Trophoblast cell (in vitro differentiated cells and primary cell): Measurements from ENCODE around the gene SLC22A23.
A peak's percentile ranks its signal among the peaks of the same experiment; 100 is the strongest.

Experiments used
- DNase-seq, 2 donors: peaks; one replicate each; pipeline ENCODE4 v3.0.0-alpha.2; 2016
- H2AFZ ChIP-seq: 2 replicates; pipeline ENCODE4 v1.6.1; 2013; ENCODE audit warnings: low read length, moderate library complexity, mild to moderate bottlenecking; ENCODE audit not compliant: insufficient read depth, poor library complexity
- H2AK5ac ChIP-seq: 2 replicates; pipeline ENCODE4 v1.6.1; 2013; ENCODE audit warnings: mild to moderate bottlenecking, low read length
- H2BK120ac ChIP-seq: 2 replicates; pipeline ENCODE4 v1.6.1; 2013; ENCODE audit warnings: low read length, mild to moderate bottlenecking, moderate library complexity; ENCODE audit not compliant: insufficient read depth, poor library complexity
- H2BK12ac ChIP-seq: 2 replicates; pipeline ENCODE4 v1.6.1; 2013; ENCODE audit warnings: mild to moderate bottlenecking, low read length, moderate library complexity
- H2BK5ac ChIP-seq: 2 replicates; pipeline ENCODE4 v1.6.1; 2013; ENCODE audit warnings: low read length, low read depth, moderate library complexity, mild to moderate bottlenecking; ENCODE audit not compliant: poor library complexity
- H3K14ac ChIP-seq: 2 replicates; pipeline ENCODE4 v1.6.1; 2013; ENCODE audit warnings: mild to moderate bottlenecking, low read length
- H3K18ac ChIP-seq: 2 replicates; pipeline ENCODE4 v1.6.1; 2013; ENCODE audit warnings: mild to moderate bottlenecking, low read length
- H3K23ac ChIP-seq: 2 replicates; pipeline ENCODE4 v1.6.1; 2013; ENCODE audit warnings: low read length
- H3K27ac ChIP-seq: 2 replicates; pipeline ENCODE4 v1.5.1; 2013; ENCODE audit warnings: low read depth, mild to moderate bottlenecking, inconsistent platforms, low read length, moderate library complexity
- H3K27me3 ChIP-seq: 2 replicates; pipeline ENCODE4 v1.6.1; 2013; ENCODE audit warnings: inconsistent platforms, mild to moderate bottlenecking, low read length, moderate library complexity; ENCODE audit not compliant: insufficient read depth
- H3K36me3 ChIP-seq, 2 experiments: 1 replicate in 1 of 2; 2 replicates in 1 of 2; pipeline ENCODE4 v1.6.1; 2013; ENCODE audit warnings: low read length in 2 of 2, mild to moderate bottlenecking in 2 of 2, moderate library complexity in 1 of 2; ENCODE audit not compliant: insufficient read depth in 2 of 2, control insufficient read depth in 1 of 2
- H3K4ac ChIP-seq: 2 replicates; pipeline ENCODE4 v1.6.1; 2013; ENCODE audit warnings: low read depth, mild to moderate bottlenecking, low read length, moderate library complexity
- H3K4me1 ChIP-seq, 2 experiments: 1 replicate in 1 of 2; 2 replicates in 1 of 2; pipeline ENCODE4 v1.6.1; 2013; ENCODE audit warnings: low read length in 2 of 2, mild to moderate bottlenecking in 2 of 2, moderate library complexity in 1 of 2; ENCODE audit not compliant: insufficient read depth in 2 of 2, control insufficient read depth in 1 of 2
- H3K4me2 ChIP-seq: 2 replicates; pipeline ENCODE4 v1.6.1; 2013; ENCODE audit warnings: inconsistent platforms, mild to moderate bottlenecking, low read length, moderate library complexity
- H3K4me3 ChIP-seq: 2 replicates; pipeline ENCODE4 v1.5.1; 2013; ENCODE audit warnings: mild to moderate bottlenecking, low read depth, low read length, inconsistent platforms
- H3K79me1 ChIP-seq: one replicate; pipeline ENCODE4 v1.6.1; 2013; ENCODE audit warnings: low read length
- H3K79me2 ChIP-seq: 2 replicates; pipeline ENCODE4 v1.6.1; 2013; ENCODE audit warnings: low read length, mild to moderate bottlenecking; ENCODE audit not compliant: control insufficient read depth, insufficient read depth, poor library complexity
- H3K9ac ChIP-seq: 2 replicates; pipeline ENCODE4 v1.6.1; 2013; ENCODE audit warnings: mild to moderate bottlenecking, low read length
- H3K9me3 ChIP-seq: 2 replicates; pipeline ENCODE4 v1.6.1; 2013; ENCODE audit warnings: low read depth, mild to moderate bottlenecking, control low read depth, inconsistent platforms, low read length; ENCODE audit not compliant: insufficient read depth
- H4K12ac ChIP-seq: 2 replicates; pipeline ENCODE4 v1.6.1; 2013; ENCODE audit warnings: low read depth, mild to moderate bottlenecking, low read length, moderate library complexity
- H4K8ac ChIP-seq: 2 replicates; pipeline ENCODE4 v1.6.1; 2013; ENCODE audit warnings: low read depth, mild to moderate bottlenecking, low read length, moderate library complexity
- H4K91ac ChIP-seq: one replicate; pipeline ENCODE4 v1.6.1; 2013; ENCODE audit warnings: low read depth, mild to moderate bottlenecking, low read length, moderate library complexity
- WGBS: extraction: QIAGEN DNeasy Blood & Tissue Kit; methylation state at CpG from one replicate; pipeline ENCODE4 v1.1.7; 2013; ENCODE audit warnings: missing lambda C conversion rate; ENCODE audit not compliant: insufficient read length, insufficient coverage; ENCODE audit errors: extremely low coverage; 5-methylcytosine and 5-hydroxymethylcytosine counted together

Gene SLC22A23

DNA sequence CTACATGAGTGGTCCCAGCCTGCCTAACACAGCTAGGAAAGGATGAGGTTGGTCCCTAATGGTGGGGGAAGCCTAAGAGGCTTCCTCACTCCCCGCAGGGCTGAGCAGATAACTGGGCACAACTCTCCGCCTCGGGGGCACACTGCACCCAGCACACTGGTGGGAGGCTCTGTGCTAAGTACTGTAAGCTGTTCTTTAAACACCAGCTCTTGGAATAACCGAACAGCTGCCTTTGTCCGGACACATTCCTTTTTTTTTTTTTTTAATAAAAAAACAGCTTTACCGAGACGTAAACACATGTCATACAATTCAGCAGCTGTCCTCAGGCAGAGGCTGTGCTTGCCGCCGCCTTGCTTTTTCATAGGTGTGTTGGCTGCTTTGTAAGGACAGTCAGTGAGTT is 191.2 kb downstream of the SLC22A23 start:
- no peaks in the 10 kb centered on the region for H3K27me3 ChIP-seq
- no peak overlapping the region for H4K91ac ChIP-seq
- H3K4me3 ChIP-seq = no peak overlapping the region
- no peak overlapping the region for H2BK120ac ChIP-seq
- H3K23ac ChIP-seq = no peak overlapping the region
- no peak overlapping the region for H3K14ac ChIP-seq
- H2AK5ac ChIP-seq = no peak overlapping the region
- H2BK5ac ChIP-seq = no peak overlapping the region
- no peak overlapping the region for H3K18ac ChIP-seq
- H3K9ac ChIP-seq = no peak overlapping the region
- no peak overlapping the region for H4K8ac ChIP-seq
- no peak overlapping the region for H3K27ac ChIP-seq
- H3K4me1 ChIP-seq = no peaks in the 10 kb centered on the region
- DNase-seq = no peak
- no peak overlapping the region for H2AFZ ChIP-seq
- no peak overlapping the region for H4K12ac ChIP-seq
- H2BK12ac ChIP-seq = no peak overlapping the region
- no peak overlapping the region for H3K4me2 ChIP-seq
- no peaks in the 10 kb centered on the region for H3K79me2 ChIP-seq
- peaks cover 24 to 29% of the 10 kb centered on the region in 2 experiments for H3K36me3 ChIP-seq
- H3K4ac ChIP-seq = no peak overlapping the region
- H3K9me3 ChIP-seq = peaks cover 3% of the 10 kb centered on the region
- H3K79me1 ChIP-seq = no peaks in the 10 kb centered on the region
- no CpG with 5 or more reads among the region's 9 CpGs for WGBS

GRCh38 chr6:3264356-3264755 is 192.5 kb downstream of the SLC22A23 start:
- H3K4me3 ChIP-seq = no peak overlapping the region
- H4K8ac ChIP-seq = no peak overlapping the region
- no peak overlapping the region for H3K27ac ChIP-seq
- no peak overlapping the region for H3K18ac ChIP-seq
- H4K12ac ChIP-seq = no peak overlapping the region
- no peak overlapping the region for H4K91ac ChIP-seq
- no CpG with 5 or more reads among the region's 3 CpGs for WGBS
- no peaks in the 10 kb centered on the region for H3K79me2 ChIP-seq
- H2AK5ac ChIP-seq = no peak overlapping the region
- H3K9me3 ChIP-seq = peaks cover 3% of the 10 kb centered on the region
- H3K4me2 ChIP-seq = no peak overlapping the region
- H3K4ac ChIP-seq = no peak overlapping the region
- peak in 1 of 2 donors; percentile 9 for DNase-seq
- no peak overlapping the region for H3K23ac ChIP-seq
- H3K27me3 ChIP-seq = no peaks in the 10 kb centered on the region
- peaks cover 15 to 18% of the 10 kb centered on the region in 2 experiments for H3K36me3 ChIP-seq
- no peak overlapping the region for H2BK12ac ChIP-seq
- no peak overlapping the region for H2AFZ ChIP-seq
- no peaks in the 10 kb centered on the region for H3K79me1 ChIP-seq
- H2BK5ac ChIP-seq = no peak overlapping the region
- no peak overlapping the region for H2BK120ac ChIP-seq
- H3K4me1 ChIP-seq = peaks cover 0 to 2% of the 10 kb centered on the region in 2 experiments
- H3K9ac ChIP-seq = no peak overlapping the region
- H3K14ac ChIP-seq = no peak overlapping the region

DNA sequence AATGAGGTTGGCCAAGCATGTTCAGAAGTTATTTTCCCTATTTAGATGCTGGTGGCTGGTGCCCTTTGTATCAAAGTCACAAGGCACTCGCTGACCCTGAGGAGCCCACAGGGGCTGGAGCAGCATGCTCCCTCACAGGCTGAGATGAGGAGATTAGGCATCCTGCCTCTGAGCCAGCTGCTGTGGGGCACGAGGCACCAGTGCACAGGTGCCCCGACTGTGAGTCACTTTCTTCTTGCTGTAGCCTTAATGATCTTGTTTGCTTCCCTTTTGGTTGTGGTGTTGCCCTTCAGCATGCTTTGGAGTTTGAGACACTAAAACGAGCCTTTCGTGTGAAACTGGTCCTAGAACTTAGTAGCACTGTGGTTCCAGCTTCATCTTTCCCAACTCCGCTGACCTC is 193.8 kb downstream of the SLC22A23 start:
- Histone ChIP-seq H3K18ac (no peak overlapping the region), H3K14ac (no peak overlapping the region), H3K36me3 (peaks cover 12 to 13% of the 10 kb centered on the region in 2 experiments), H3K9me3 (peaks cover 3% of the 10 kb centered on the region), H3K4me2 (no peak overlapping the region), H4K8ac (no peak overlapping the region), H2BK12ac (no peak overlapping the region), H3K4me3 (no peak overlapping the region), H2BK120ac (no peak overlapping the region), H3K27ac (no peak overlapping the region), H3K79me1 (peaks cover 2% of the 10 kb centered on the region), H2AFZ (no peak overlapping the region), H3K4ac (no peak overlapping the region), H3K79me2 (no peaks in the 10 kb centered on the region), H4K91ac (no peak overlapping the region), H4K12ac (no peak overlapping the region), H2BK5ac (no peak overlapping the region), H3K27me3 (no peaks in the 10 kb centered on the region), H3K4me1 (peaks cover 2% of the 10 kb centered on the region in 2 experiments), H3K23ac (no peak overlapping the region), H3K9ac (no peak overlapping the region), H2AK5ac (no peak overlapping the region)
- no peak for DNase-seq
- WGBS = no CpG with 5 or more reads among the region's 6 CpGs

DNA sequence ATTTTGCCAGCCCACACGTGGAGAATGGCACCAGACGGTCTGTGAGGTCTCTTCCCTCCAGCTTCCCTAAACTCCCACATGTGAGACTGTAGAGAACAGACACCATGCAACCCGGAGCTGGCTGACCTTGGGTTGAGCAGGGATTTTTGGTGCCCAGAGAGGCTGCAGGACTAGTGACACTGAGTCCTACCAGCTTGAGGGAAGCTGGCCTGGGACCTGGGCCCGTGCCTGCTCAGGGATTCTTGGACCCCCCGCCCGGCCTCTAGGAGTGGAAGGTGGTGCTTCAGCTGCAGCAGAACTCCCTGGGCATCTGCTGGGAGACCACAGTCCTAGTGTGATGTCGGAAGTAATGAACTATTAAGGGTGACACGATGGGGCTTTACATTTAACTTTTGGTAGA is 194.9 kb downstream of the SLC22A23 start:
- no peak overlapping the region for H3K18ac ChIP-seq
- WGBS = no CpG with 5 or more reads among the region's 8 CpGs
- H3K14ac ChIP-seq = no peak overlapping the region
- H3K79me1 ChIP-seq = peaks cover 2% of the 10 kb centered on the region
- H2BK12ac ChIP-seq = no peak overlapping the region
- H2BK120ac ChIP-seq = no peak overlapping the region
- H3K4ac ChIP-seq = no peak overlapping the region
- no peak overlapping the region for H3K27ac ChIP-seq
- H3K36me3 ChIP-seq = peaks cover 12 to 13% of the 10 kb centered on the region in 2 experiments
- no peak overlapping the region for H3K4me3 ChIP-seq
- H3K4me2 ChIP-seq = no peak overlapping the region
- no peak overlapping the region for H2AK5ac ChIP-seq
- H3K4me1 ChIP-seq = peaks cover 2% of the 10 kb centered on the region in 2 experiments
- no peaks in the 10 kb centered on the region for H3K79me2 ChIP-seq
- H4K91ac ChIP-seq = no peak overlapping the region
- peaks cover 3% of the 10 kb centered on the region for H3K9me3 ChIP-seq
- H3K23ac ChIP-seq = no peak overlapping the region
- no peak overlapping the region for H4K8ac ChIP-seq
- no peak overlapping the region for H2AFZ ChIP-seq
- no peak overlapping the region for H2BK5ac ChIP-seq
- no peak overlapping the region for H4K12ac ChIP-seq
- no peak overlapping the region for H3K9ac ChIP-seq
- no peak for DNase-seq
- no peaks in the 10 kb centered on the region for H3K27me3 ChIP-seq
